GM19025 (cell line): Measurements from ENCODE around the gene MGAT3.
A peak's percentile ranks its signal among the peaks of the same experiment; 100 is the strongest.
"Not testable (repeated sequence)": the region's sequence is repeated elsewhere in the genome, so short reads cannot be mapped to it uniquely, and the experiment has no call there.

Experiments
- ATAC-seq: cut with Tn5 transposase; IDR thresholded peaks from one replicate; pipeline ENCODE4 v1.9.1; 2021; ENCODE audit warnings: mild to moderate bottlenecking, low read depth, moderate library complexity; ENCODE audit not compliant: unreplicated experiment

MGAT3 gene

GRCh38 chr22:39508393-39508792, 51.6 kb downstream of the MGAT3 start:
- no peak for ATAC-seq

- no peak for ATAC-seq
These were observed 53.8 kb downstream of the MGAT3 start for GRCh38 chr22:39510529-39511149.

GRCh38 chr22:39511226-39511625, 54.4 kb downstream of the MGAT3 start:
- ATAC-seq = no peak

GRCh38 chr22:39512026-39512425, 55.2 kb downstream of the MGAT3 start:
- no peak for ATAC-seq

- no peak for ATAC-seq
These were observed 57.0 kb downstream of the MGAT3 start for GRCh38 chr22:39513791-39514190.

- no peak for ATAC-seq
These were observed 57.7 kb downstream of the MGAT3 start for GRCh38 chr22:39514373-39514973.

GRCh38 chr22:39515266-39516050, 58.6 kb downstream of the MGAT3 start:
- no peak for ATAC-seq

GRCh38 chr22:39517470-39517869, 60.7 kb downstream of the MGAT3 start:
- ATAC-seq = no peak

GRCh38 chr22:39518144-39518786, 61.5 kb downstream of the MGAT3 start:
- ATAC-seq = no peak

- no peak for ATAC-seq
These were observed 62.3 kb downstream of the MGAT3 start for GRCh38 chr22:39518996-39519680.

GRCh38 chr22:39519681-39520225, 62.9 kb downstream of the MGAT3 start:
- ATAC-seq = peak; percentile 70

- ATAC-seq = peak; percentile 33
These were observed 63.7 kb downstream of the MGAT3 start, which contains the start of gene ATF4 for GRCh38 chr22:39520226-39521105. TSS of gene ATF4 (plus strand) at chr22:39520562. CDS start at chr22:39521446, 884 bp downstream.

GRCh38 chr22:39521106-39521885, 64.5 kb downstream of the MGAT3 start:
- ATAC-seq = not testable (repeated sequence)

GRCh38 chr22:39522091-39522490, 65.3 kb downstream of the MGAT3 start:
- ATAC-seq = not testable (repeated sequence)

GRCh38 chr22:39522567-39523300, 65.9 kb downstream of the MGAT3 start:
- ATAC-seq = no peak

GRCh38 chr22:39524089-39524752, 67.4 kb downstream of the MGAT3 start:
- no peak for ATAC-seq
